ENCODE measurements around the gene ALDH1A3.

- TF ChIP-seq, protein P1, sequence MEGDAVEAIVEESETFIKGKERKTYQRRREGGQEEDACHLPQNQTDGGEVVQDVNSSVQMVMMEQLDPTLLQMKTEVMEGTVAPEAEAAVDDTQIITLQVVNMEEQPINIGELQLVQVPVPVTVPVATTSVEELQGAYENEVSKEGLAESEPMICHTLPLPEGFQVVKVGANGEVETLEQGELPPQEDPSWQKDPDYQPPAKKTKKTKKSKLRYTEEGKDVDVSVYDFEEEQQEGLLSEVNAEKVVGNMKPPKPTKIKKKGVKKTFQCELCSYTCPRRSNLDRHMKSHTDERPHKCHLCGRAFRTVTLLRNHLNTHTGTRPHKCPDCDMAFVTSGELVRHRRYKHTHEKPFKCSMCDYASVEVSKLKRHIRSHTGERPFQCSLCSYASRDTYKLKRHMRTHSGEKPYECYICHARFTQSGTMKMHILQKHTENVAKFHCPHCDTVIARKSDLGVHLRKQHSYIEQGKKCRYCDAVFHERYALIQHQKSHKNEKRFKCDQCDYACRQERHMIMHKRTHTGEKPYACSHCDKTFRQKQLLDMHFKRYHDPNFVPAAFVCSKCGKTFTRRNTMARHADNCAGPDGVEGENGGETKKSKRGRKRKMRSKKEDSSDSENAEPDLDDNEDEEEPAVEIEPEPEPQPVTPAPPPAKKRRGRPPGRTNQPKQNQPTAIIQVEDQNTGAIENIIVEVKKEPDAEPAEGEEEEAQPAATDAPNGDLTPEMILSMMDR (IDR thresholded peaks at IDR 0.05), result no peak
- TF ChIP-seq POLR2A (IDR thresholded peaks at IDR 0.05), result no peak
Observed at GRCh38 chr15:100898152-100898490, 18.5 kb downstream of the ALDH1A3 start.

All from prostate gland (tissue), 2 donors.